Mesenchymal stem cell (in vitro differentiated cells and primary cell): ENCODE data around the gene ANKRD55.
"Not testable (repeated sequence)": the region's sequence is repeated elsewhere in the genome, so short reads cannot be mapped to it uniquely, and the experiment has no call there.

Experiments used
- DNase-seq: peaks from one replicate; pipeline ENCODE4 v3.0.0-alpha.2; 2013
- H2AFZ ChIP-seq: one replicate; pipeline ENCODE4 v1.6.1; 2013; ENCODE audit warnings: low read depth, mild to moderate bottlenecking, control low read depth, inconsistent platforms, low read length, moderate library complexity
- H2AK5ac ChIP-seq: 2 replicates; pipeline ENCODE4 v1.6.1; 2013; ENCODE audit warnings: low read length, moderate library complexity, mild to moderate bottlenecking, inconsistent platforms; ENCODE audit not compliant: severe bottlenecking
- H2BK120ac ChIP-seq: one replicate; pipeline ENCODE4 v1.6.1; 2013; ENCODE audit warnings: low read depth, mild to moderate bottlenecking, inconsistent platforms, low read length, moderate library complexity
- H2BK12ac ChIP-seq, 2 experiments: one replicate each; pipeline ENCODE4 v1.6.1; 2013; ENCODE audit warnings: inconsistent platforms in 2 of 2, low read length in 2 of 2, mild to moderate bottlenecking in 2 of 2, moderate library complexity in 2 of 2, control low read depth in 1 of 2
- H2BK15ac ChIP-seq: one replicate; pipeline ENCODE4 v1.6.1; 2013; ENCODE audit warnings: mild to moderate bottlenecking, low read depth, inconsistent platforms; ENCODE audit not compliant: poor library complexity, severe bottlenecking
- H2BK5ac ChIP-seq: 2 replicates; pipeline ENCODE4 v1.6.1; 2013; ENCODE audit warnings: low read depth, mild to moderate bottlenecking, low read length, control low read depth, inconsistent platforms; ENCODE audit not compliant: poor library complexity, severe bottlenecking
- H3K14ac ChIP-seq, 2 experiments: one replicate each; pipeline ENCODE4 v1.6.1; 2013; ENCODE audit warnings: inconsistent platforms in 2 of 2, low read length in 2 of 2, control low read depth in 1 of 2, mild to moderate bottlenecking in 1 of 2, moderate library complexity in 1 of 2
- H3K18ac ChIP-seq, 2 experiments: one replicate each; pipeline ENCODE4 v1.6.1; 2013; ENCODE audit warnings: inconsistent platforms in 2 of 2, low read length in 2 of 2, control low read depth in 1 of 2, low read depth in 1 of 2, mild to moderate bottlenecking in 1 of 2
- H3K23ac ChIP-seq, 2 experiments: one replicate each; pipeline ENCODE4 v1.6.1; 2013; ENCODE audit warnings: inconsistent platforms in 2 of 2, low read length in 2 of 2, mild to moderate bottlenecking in 2 of 2, moderate library complexity in 2 of 2, control low read depth in 1 of 2
- H3K27ac ChIP-seq: 2 replicates; pipeline ENCODE4 v1.5.1; 2013; ENCODE audit warnings: mild to moderate bottlenecking, moderate library complexity, low read length, control low read depth, inconsistent platforms; ENCODE audit not compliant: poor library complexity, severe bottlenecking
- H3K27me3 ChIP-seq, 2 experiments: 2 replicates each; pipeline versions ENCODE4 v1.6.1 to v1.7.0; 2013; ENCODE audit warnings: low read length in 2 of 2, mild to moderate bottlenecking in 2 of 2, moderate library complexity in 2 of 2, control low read depth in 1 of 2, inconsistent platforms in 1 of 2; ENCODE audit not compliant: control insufficient read depth in 1 of 2, insufficient read depth in 1 of 2
- H3K36me3 ChIP-seq, 2 experiments: 2 replicates each; pipeline versions ENCODE4 v1.6.1 to v1.7.0; 2013; ENCODE audit warnings: low read length in 2 of 2, control low read depth in 1 of 2, inconsistent platforms in 1 of 2, low read depth in 1 of 2, mild to moderate bottlenecking in 1 of 2; ENCODE audit not compliant: insufficient read depth in 2 of 2, control insufficient read depth in 1 of 2
- H3K4ac ChIP-seq, 2 experiments: one replicate each; pipeline ENCODE4 v1.6.1; 2013; ENCODE audit warnings: inconsistent platforms in 2 of 2, low read length in 2 of 2, mild to moderate bottlenecking in 2 of 2, moderate library complexity in 2 of 2, control low read depth in 1 of 2, low read depth in 1 of 2
- H3K4me1 ChIP-seq: 2 replicates; pipeline ENCODE4 v1.6.1; 2013; ENCODE audit warnings: low read depth, low read length, control low read depth; ENCODE audit not compliant: control insufficient read depth, insufficient read depth
- H3K4me2 ChIP-seq: 2 replicates; pipeline ENCODE4 v1.6.1; 2013; ENCODE audit warnings: low read length, mild to moderate bottlenecking, inconsistent platforms; ENCODE audit not compliant: poor library complexity, severe bottlenecking
- H3K4me3 ChIP-seq, 2 experiments: 2 replicates each; pipeline versions ENCODE4 v1.5.1 to v1.7.0; 2013; ENCODE audit warnings: low read length in 2 of 2, mild to moderate bottlenecking in 2 of 2, control low read depth in 1 of 2, low read depth in 1 of 2; ENCODE audit not compliant: insufficient read depth in 1 of 2
- H3K79me1 ChIP-seq: replicated peaks from 2 replicates; pipeline ENCODE4 v1.6.1; 2013; ENCODE audit warnings: mild to moderate bottlenecking, control low read depth, low read length, inconsistent platforms; ENCODE audit not compliant: poor library complexity, severe bottlenecking
- H3K9ac ChIP-seq: 2 replicates; pipeline ENCODE4 v1.7.0; 2013; ENCODE audit warnings: mild to moderate bottlenecking, low read length, moderate library complexity
- H3K9me3 ChIP-seq: 2 replicates; pipeline ENCODE4 v1.7.0; 2013; ENCODE audit warnings: mild to moderate bottlenecking, low read length; ENCODE audit not compliant: control insufficient read depth
- H4K8ac ChIP-seq: one replicate; pipeline ENCODE4 v1.6.1; 2013; ENCODE audit warnings: inconsistent platforms, mild to moderate bottlenecking, low read length, moderate library complexity
- H4K91ac ChIP-seq: one replicate; pipeline ENCODE4 v1.6.1; 2013; ENCODE audit warnings: mild to moderate bottlenecking, low read length, inconsistent platforms
- WGBS: methylation state at CpG from one replicate; pipeline ENCODE4 v1.1.7; 2013; ENCODE audit warnings: mixed read lengths; 5-methylcytosine and 5-hydroxymethylcytosine counted together

ANKRD55 gene

DNA sequence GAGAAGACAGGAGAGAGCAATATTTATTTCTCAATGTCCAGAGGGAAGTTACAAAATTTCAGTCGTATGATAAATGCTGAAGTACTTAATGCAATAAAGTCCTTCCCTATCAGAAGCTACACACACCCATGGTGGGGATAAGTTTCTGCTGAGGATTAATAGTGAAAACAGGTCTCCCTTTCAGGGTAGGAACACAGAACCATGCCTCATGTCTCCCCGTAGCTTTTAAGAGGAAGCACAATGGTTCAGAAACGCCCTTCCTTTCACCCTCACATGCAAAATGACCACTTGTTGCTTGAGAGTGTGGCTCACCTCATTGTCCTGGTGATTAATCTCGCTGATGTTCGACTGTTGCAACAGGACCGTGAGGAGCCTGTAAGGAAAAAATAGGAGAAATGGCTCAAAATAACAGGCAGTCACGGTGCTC is 73.6 kb downstream of the ANKRD55 start:
- Histone ChIP-seq H3K4me1 (peaks cover 1% of the 10 kb centered on the region), H3K9me3 (no peaks in the 10 kb centered on the region), H3K27me3 (no peaks in the 10 kb centered on the region), H2AK5ac (no peak overlapping the region), H3K9ac (no peak overlapping the region), H3K18ac (peak overlapping the region; percentile 45 to 82), H3K4ac (peak overlapping the region in 1 of 2 experiments; percentile 98), H2BK5ac (no peak overlapping the region), H3K4me2 (no peak overlapping the region), H3K14ac (no peak overlapping the region), H3K27ac (no peak overlapping the region), H3K36me3 (no peaks in the 10 kb centered on the region), H2BK12ac (peak overlapping the region; percentile 51 to 91), H4K91ac (peak overlapping the region; percentile 80), H2AFZ (no peak overlapping the region), H3K4me3 (no peak overlapping the region), H3K79me1 (no peaks in the 10 kb centered on the region), H3K23ac (no peak overlapping the region), H4K8ac (peak overlapping the region; percentile 69), H2BK15ac (peak overlapping the region; percentile 70), H2BK120ac (peak overlapping the region; percentile 21)
- peak; percentile 52 for DNase-seq
- 79% methylated on average over 6 of the region's 7 CpGs for WGBS

DNA sequence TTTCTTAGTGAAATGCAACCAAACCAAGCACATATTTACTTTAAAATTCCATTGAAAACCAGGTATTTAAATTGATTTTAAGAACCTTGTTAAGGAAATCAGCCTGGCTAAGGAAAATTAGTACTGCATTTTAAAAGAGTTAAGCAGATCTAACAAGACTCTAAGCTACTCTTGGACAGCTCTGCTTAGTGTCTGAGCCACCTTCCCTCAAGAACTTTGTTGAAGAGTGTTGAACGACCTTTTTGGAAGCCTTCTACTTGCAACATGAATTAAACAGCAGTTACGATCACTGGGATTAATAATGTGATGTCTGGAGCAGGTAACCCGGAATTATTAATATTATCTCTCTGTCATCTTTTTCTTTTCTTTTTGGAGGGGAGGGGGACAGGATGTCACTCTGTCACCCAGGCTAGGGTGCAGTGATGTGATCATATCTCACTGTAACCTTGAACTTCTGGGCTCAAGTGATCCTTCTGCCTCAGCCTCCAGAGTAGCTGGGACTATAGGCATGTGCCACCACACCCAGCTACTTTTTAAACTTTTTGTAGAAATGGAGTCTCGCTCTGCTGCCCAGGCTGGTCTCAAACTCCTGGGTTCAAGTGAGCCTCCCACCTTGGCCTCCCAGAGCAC is 74.7 kb downstream of the ANKRD55 start:
- peaks cover 1% of the 10 kb centered on the region for H3K4me1 ChIP-seq
- peak overlapping the region; percentile 72 for H4K8ac ChIP-seq
- H3K79me1 ChIP-seq = no peaks in the 10 kb centered on the region
- H3K27me3 ChIP-seq = no peaks in the 10 kb centered on the region
- H3K18ac ChIP-seq = peak overlapping the region; percentile 74 to 79
- WGBS = 100% methylated on average over 1 of the region's 4 CpGs
- H3K4ac ChIP-seq = peak overlapping the region; percentile 68 to 92
- no peaks in the 10 kb centered on the region for H3K9me3 ChIP-seq
- DNase-seq = no peak
- no peak overlapping the region for H2BK15ac ChIP-seq
- no peak overlapping the region for H3K4me2 ChIP-seq
- peak overlapping the region; percentile 93 for H2BK120ac ChIP-seq
- no peak overlapping the region for H2AFZ ChIP-seq
- no peak overlapping the region for H3K4me3 ChIP-seq
- H2BK12ac ChIP-seq = peak overlapping the region; percentile 38 to 98
- H4K91ac ChIP-seq = peak overlapping the region; percentile 74
- H3K9ac ChIP-seq = no peak overlapping the region
- no peak overlapping the region for H3K27ac ChIP-seq
- no peak overlapping the region for H3K14ac ChIP-seq
- H3K36me3 ChIP-seq = no peaks in the 10 kb centered on the region
- peak overlapping the region in 1 of 2 experiments; percentile 5 for H3K23ac ChIP-seq
- H2AK5ac ChIP-seq = no peak overlapping the region
- H2BK5ac ChIP-seq = no peak overlapping the region

DNA sequence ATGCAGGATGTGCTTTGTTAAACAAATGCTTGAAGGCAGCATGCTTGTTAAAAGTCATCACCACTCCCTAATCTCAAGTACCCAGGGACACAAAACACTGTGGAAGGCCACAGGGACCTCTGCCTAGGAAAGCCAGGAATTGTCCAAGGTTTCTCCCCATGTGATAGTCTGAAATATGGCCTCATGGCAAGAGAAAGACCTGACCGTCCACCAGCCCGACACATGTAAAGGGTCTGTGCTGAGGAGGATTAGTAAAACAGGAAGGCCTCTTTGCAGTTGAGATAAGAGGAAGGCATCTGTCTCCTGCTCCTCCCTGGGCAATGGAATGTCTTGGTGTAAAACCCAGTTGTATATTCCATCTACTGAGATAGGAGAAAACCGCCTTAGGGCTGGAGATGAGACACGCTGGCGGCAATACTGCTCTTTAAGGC is 75.9 kb downstream of the ANKRD55 start:
- not testable (repeated sequence) for H3K27ac ChIP-seq, H3K4me3 ChIP-seq, H3K14ac ChIP-seq, H3K4me2 ChIP-seq, H2BK120ac ChIP-seq, H3K9me3 ChIP-seq, H4K91ac ChIP-seq, H2BK12ac ChIP-seq, H3K9ac ChIP-seq, H3K36me3 ChIP-seq, H2BK15ac ChIP-seq, H3K27me3 ChIP-seq, H2BK5ac ChIP-seq, H4K8ac ChIP-seq, H3K18ac ChIP-seq, H3K79me1 ChIP-seq, H2AK5ac ChIP-seq, H3K4me1 ChIP-seq, H3K4ac ChIP-seq, H3K23ac ChIP-seq, H2AFZ ChIP-seq
- peak; percentile 82 for DNase-seq
- WGBS = 6% methylated on average over 3 of the region's 5 CpGs

DNA sequence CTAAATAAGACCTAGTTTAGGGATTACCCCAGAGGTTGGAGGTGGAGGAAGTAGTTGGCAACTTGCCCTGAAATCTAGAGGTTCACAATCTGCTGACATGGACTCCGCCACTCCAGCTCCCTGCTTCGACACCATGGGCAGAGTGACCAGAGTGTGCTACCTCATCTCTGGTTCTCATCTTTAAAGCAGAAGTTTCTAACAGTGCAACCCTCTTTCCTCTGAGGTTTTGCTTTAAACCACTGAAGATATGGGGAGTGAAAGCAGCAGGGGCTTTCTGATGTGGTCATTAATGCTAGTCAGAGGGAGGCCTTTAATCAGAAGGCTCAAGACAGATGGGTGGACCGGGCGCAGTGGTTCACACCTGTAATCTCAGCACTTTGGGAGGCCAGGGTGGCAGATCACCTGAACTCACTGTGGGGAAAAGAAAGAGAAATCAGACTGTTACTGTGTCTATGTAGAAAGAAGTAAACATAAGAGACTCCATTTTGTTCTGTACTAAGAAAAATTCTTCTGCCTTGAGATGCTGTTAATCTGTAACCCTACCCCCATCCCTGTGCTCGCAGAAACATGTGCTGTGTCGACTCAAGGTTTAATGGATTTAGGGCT is 76.4 kb downstream of the ANKRD55 start:
- H3K36me3 ChIP-seq, H2AFZ ChIP-seq, H3K4me2 ChIP-seq, H3K4me3 ChIP-seq, H2BK5ac ChIP-seq, H3K9me3 ChIP-seq, H3K27ac ChIP-seq, H3K23ac ChIP-seq, H3K79me1 ChIP-seq, H3K27me3 ChIP-seq, H3K4me1 ChIP-seq, H3K9ac ChIP-seq: not testable (repeated sequence)
- peak overlapping the region; percentile 97 for H2BK120ac ChIP-seq
- H2AK5ac ChIP-seq = peak overlapping the region; percentile 41
- peak overlapping the region; percentile 89 for H4K8ac ChIP-seq
- peak overlapping the region; percentile 96 for H4K91ac ChIP-seq
- peak overlapping the region; percentile 94 to 95 for H3K18ac ChIP-seq
- H2BK12ac ChIP-seq = peak overlapping the region; percentile 75 to 91
- WGBS = 66% methylated on average over 4 of the region's 6 CpGs
- peak overlapping the region in 1 of 2 experiments; percentile 90 for H3K14ac ChIP-seq
- H3K4ac ChIP-seq = peak overlapping the region; percentile 79 to 91
- H2BK15ac ChIP-seq = peak overlapping the region; percentile 92
- peak; percentile 62 for DNase-seq
